Measurements from ENCODE around the gene HOXD3. TPM values are rescaled to one million over a fixed set of nuclear protein-coding genes. Genes with fewer than 3 reads are reported as not detected.

Gene HOXD3
- not detected for total RNA-seq

- Mint-ChIP-seq H3K9me3 (ENCODE audit: insufficient read depth) (no peaks in the 10 kb centered on the region), H3K4me3 (peak within 1 kb of the TSS; percentile 30), H3K27ac (peak within 1 kb of the TSS; percentile 16), H3K4me1 (ENCODE audit: low read depth) (peaks cover 11% of the 10 kb centered on the region), H3K27me3 (ENCODE audit: low read depth) (peaks cover 81% of the 10 kb centered on the region), H3K36me3 (ENCODE audit: low read depth) (peaks cover 8% of the 10 kb centered on the region)
- no peak for ATAC-seq
- ChIA-PET CTCF (interaction anchor here (2.1 kb wide), 1 partner anchor 298 kb away, joined by 4 read pairs; no protein-coding TSS in a partner anchor), POLR2A (no interaction called here)
- DNase-seq: no peak
These were observed at the start of gene HOXD3 for GRCh38 chr2:176156807-176157498. HOXD3 (plus strand) TSS chr2:176157307; CDS start chr2:176169115, 11,808 bp downstream.

- DNase-seq (no peak), ATAC-seq (no peak)
- POLR2A ChIA-PET: no interaction called here
- H3K9me3 Mint-ChIP-seq (ENCODE audit: insufficient read depth): no peaks in the 10 kb centered on the region
- H3K27me3 Mint-ChIP-seq (ENCODE audit: low read depth): peaks cover 79% of the 10 kb centered on the region
- no peak overlapping the region for H3K27ac Mint-ChIP-seq
- H3K4me3 Mint-ChIP-seq: no peak overlapping the region
- peaks cover 10% of the 10 kb centered on the region for H3K4me1 Mint-ChIP-seq (ENCODE audit: low read depth)
- CTCF ChIA-PET: no interaction called here
- peaks cover 9% of the 10 kb centered on the region for H3K36me3 Mint-ChIP-seq (ENCODE audit: low read depth)
These were observed 49.4 kb upstream of the HOXD3 start for GRCh38 chr2:176107731-176108181.

- H3K27me3 Mint-ChIP-seq (ENCODE audit: low read depth): peaks cover 80% of the 10 kb centered on the region
- DNase-seq: no peak
- H3K9me3 Mint-ChIP-seq (ENCODE audit: insufficient read depth): peaks cover 4% of the 10 kb centered on the region
- peak overlapping the region; percentile 37 for H3K27ac Mint-ChIP-seq
- CTCF ChIA-PET: interaction anchor here (1.3 to 2.3 kb wide), 2 partner anchors 11 to 18 kb away, joined by 3 to 8 read pairs; no protein-coding TSS in a partner anchor
- peaks cover 10% of the 10 kb centered on the region for H3K4me1 Mint-ChIP-seq (ENCODE audit: low read depth)
- ATAC-seq: no peak
- peaks cover 9% of the 10 kb centered on the region for H3K36me3 Mint-ChIP-seq (ENCODE audit: low read depth)
- peak overlapping the region; percentile 1 for H3K4me3 Mint-ChIP-seq
- POLR2A ChIA-PET: no interaction called here
These were observed 47.8 kb upstream of the HOXD3 start for GRCh38 chr2:176109192-176109901.

GRCh38 chr2:176109946-176110345 is 47.2 kb upstream of the HOXD3 start:
- H3K4me1 Mint-ChIP-seq (ENCODE audit: low read depth): peaks cover 10% of the 10 kb centered on the region
- POLR2A ChIA-PET: no interaction called here
- H3K36me3 Mint-ChIP-seq (ENCODE audit: low read depth): peaks cover 9% of the 10 kb centered on the region
- peaks cover 4% of the 10 kb centered on the region for H3K9me3 Mint-ChIP-seq (ENCODE audit: insufficient read depth)
- CTCF ChIA-PET: interaction anchor here (0.6 to 2.3 kb wide), 5 partner anchors 10 to 444 kb away, joined by 3 to 8 read pairs (median 3); no protein-coding TSS in a partner anchor
- DNase-seq (no peak), ATAC-seq (no peak)
- H3K27ac Mint-ChIP-seq: no peak overlapping the region
- H3K27me3 Mint-ChIP-seq (ENCODE audit: low read depth): peaks cover 80% of the 10 kb centered on the region
- no peak overlapping the region for H3K4me3 Mint-ChIP-seq

GRCh38 chr2:176110415-176111308 is 46.4 kb upstream of the HOXD3 start:
- CTCF ChIA-PET: interaction anchor here (0.6 to 2.3 kb wide), 12 partner anchors 8 to 444 kb away, joined by 3 to 8 read pairs (median 4); no protein-coding TSS in a partner anchor
- peaks cover 77% of the 10 kb centered on the region for H3K27me3 Mint-ChIP-seq (ENCODE audit: low read depth)
- peaks cover 4% of the 10 kb centered on the region for H3K9me3 Mint-ChIP-seq (ENCODE audit: insufficient read depth)
- H3K27ac Mint-ChIP-seq: no peak overlapping the region
- POLR2A ChIA-PET: interaction anchor here (0.5 to 0.6 kb wide), 2 partner anchors 17 to 46 kb away, joined by 3 read pairs; no protein-coding TSS in a partner anchor
- peaks cover 9% of the 10 kb centered on the region for H3K36me3 Mint-ChIP-seq (ENCODE audit: low read depth)
- H3K4me3 Mint-ChIP-seq: no peak overlapping the region
- ATAC-seq (no peak), DNase-seq (no peak)
- peaks cover 10% of the 10 kb centered on the region for H3K4me1 Mint-ChIP-seq (ENCODE audit: low read depth)

GRCh38 chr2:176111309-176111663 is 45.8 kb upstream of the HOXD3 start:
- ATAC-seq (no peak), DNase-seq (no peak)
- Mint-ChIP-seq H3K36me3 (ENCODE audit: low read depth) (peaks cover 6% of the 10 kb centered on the region), H3K4me1 (ENCODE audit: low read depth) (peaks cover 8% of the 10 kb centered on the region), H3K4me3 (no peak overlapping the region), H3K27ac (no peak overlapping the region), H3K27me3 (ENCODE audit: low read depth) (peaks cover 74% of the 10 kb centered on the region), H3K9me3 (ENCODE audit: insufficient read depth) (peaks cover 4% of the 10 kb centered on the region)
- ChIA-PET POLR2A (interaction anchor here (0.5 to 0.6 kb wide), 2 partner anchors 17 to 47 kb away, joined by 3 read pairs; no protein-coding TSS in a partner anchor), CTCF (interaction anchor here (0.7 to 2.3 kb wide), 9 partner anchors 9 to 50 kb away, joined by 3 to 8 read pairs (median 4); no protein-coding TSS in a partner anchor)

GRCh38 chr2:176111846-176112374 is 45.2 kb upstream of the HOXD3 start:
- ChIA-PET POLR2A (no interaction called here), CTCF (interaction anchor here (1.7 to 2.3 kb wide), 4 partner anchors 15 to 50 kb away, joined by 5 to 8 read pairs (median 6); no protein-coding TSS in a partner anchor)
- no peak overlapping the region for H3K27ac Mint-ChIP-seq
- peaks cover 7% of the 10 kb centered on the region for H3K4me1 Mint-ChIP-seq (ENCODE audit: low read depth)
- DNase-seq: no peak
- H3K9me3 Mint-ChIP-seq (ENCODE audit: insufficient read depth): peaks cover 6% of the 10 kb centered on the region
- peaks cover 6% of the 10 kb centered on the region for H3K36me3 Mint-ChIP-seq (ENCODE audit: low read depth)
- peaks cover 78% of the 10 kb centered on the region for H3K27me3 Mint-ChIP-seq (ENCODE audit: low read depth)
- no peak overlapping the region for H3K4me3 Mint-ChIP-seq
- no peak for ATAC-seq

- peaks cover 79% of the 10 kb centered on the region for H3K27me3 Mint-ChIP-seq (ENCODE audit: low read depth)
- no peak overlapping the region for H3K27ac Mint-ChIP-seq
- peaks cover 4% of the 10 kb centered on the region for H3K4me1 Mint-ChIP-seq (ENCODE audit: low read depth)
- DNase-seq: no peak
- ATAC-seq: no peak
- CTCF ChIA-PET: interaction anchor here (0.6 to 2.0 kb wide), 3 partner anchors 19 to 539 kb away, joined by 3 to 5 read pairs (median 3); no protein-coding TSS in a partner anchor
- H3K9me3 Mint-ChIP-seq (ENCODE audit: insufficient read depth): peaks cover 10% of the 10 kb centered on the region
- H3K36me3 Mint-ChIP-seq (ENCODE audit: low read depth): peaks cover 7% of the 10 kb centered on the region
- POLR2A ChIA-PET: no interaction called here
- H3K4me3 Mint-ChIP-seq: no peak overlapping the region
These were observed 44.5 kb upstream of the HOXD3 start for GRCh38 chr2:176112375-176113302.

- CTCF ChIA-PET: interaction anchor here (0.9 to 1.0 kb wide), 2 partner anchors 17 to 48 kb away, joined by 3 to 5 read pairs; no protein-coding TSS in a partner anchor
- H3K27me3 Mint-ChIP-seq (ENCODE audit: low read depth): peaks cover 84% of the 10 kb centered on the region
- no peak overlapping the region for H3K4me3 Mint-ChIP-seq
- no peaks in the 10 kb centered on the region for H3K4me1 Mint-ChIP-seq (ENCODE audit: low read depth)
- peaks cover 8% of the 10 kb centered on the region for H3K36me3 Mint-ChIP-seq (ENCODE audit: low read depth)
- DNase-seq: no peak
- POLR2A ChIA-PET: interaction anchor here (0.7 kb wide), 1 partner anchor 10 kb away, joined by 3 read pairs; no protein-coding TSS in a partner anchor
- H3K27ac Mint-ChIP-seq: no peak overlapping the region
- peaks cover 10% of the 10 kb centered on the region for H3K9me3 Mint-ChIP-seq (ENCODE audit: insufficient read depth)
- no peak for ATAC-seq
These were observed 42.8 kb upstream of the HOXD3 start for GRCh38 chr2:176114120-176114929.
